MCF 10A (cell line): ENCODE measurements around the gene IL10. TPM values are rescaled to one million over a fixed set of nuclear protein-coding genes. Genes with fewer than 3 reads are reported as not detected.
A peak's percentile ranks its signal among the peaks of the same experiment; 100 is the strongest.

Source experiments
- BruUV-seq: library from RNA; stranded (reverse); fragments of 400-500 nt; replicated peaks from 2 replicates; lab custom pipeline; 2021; lab: Mats Ljungman, UMichigan
- CTCF ChIA-PET: fragments of 300-600 bp; sonication (Branson Sonifier 250); formaldehyde crosslinking; extraction: SDS; loops from one replicate; lab custom pipeline; 2021; ENCODE audit warnings: antibody characterized with exemption, inconsistent platforms; lab: Yijun Ruan, JAX
- POLR2A ChIA-PET: fragments of 300-600, 350-650 bp; sonication (Branson Sonifier 250); formaldehyde crosslinking; extraction: SDS; loops from one replicate; lab custom pipeline; 2020; ENCODE audit warnings: antibody characterized with exemption, inconsistent platforms; lab: Yijun Ruan, JAX
- DNase-seq: peaks from one replicate; pipeline ENCODE4 v3.0.0-alpha.2; 2018; ENCODE audit not compliant: unreplicated experiment
- H3K27ac Mint-ChIP-seq: one replicate; pipeline ENCODE4 v1.8.0; 2022; ENCODE audit warnings: mild to moderate bottlenecking, low read depth, mixed read lengths; ENCODE audit not compliant: unreplicated experiment
- H3K27me3 Mint-ChIP-seq: one replicate; pipeline ENCODE4 v1.8.0; 2022; ENCODE audit warnings: mixed read lengths; ENCODE audit not compliant: insufficient read depth, unreplicated experiment
- H3K36me3 Mint-ChIP-seq: one replicate; pipeline ENCODE4 v1.8.0; 2022; ENCODE audit warnings: mild to moderate bottlenecking, moderate library complexity, mixed read lengths; ENCODE audit not compliant: insufficient read depth, unreplicated experiment
- H3K4me1 Mint-ChIP-seq: one replicate; pipeline ENCODE4 v1.8.0; 2022; ENCODE audit warnings: mixed read lengths; ENCODE audit not compliant: insufficient read depth, unreplicated experiment
- H3K4me3 Mint-ChIP-seq: one replicate; pipeline ENCODE4 v1.8.0; 2022; ENCODE audit warnings: mild to moderate bottlenecking, moderate library complexity, mixed read lengths; ENCODE audit not compliant: unreplicated experiment
- H3K9me3 Mint-ChIP-seq: one replicate; pipeline ENCODE4 v1.8.0; 2022; ENCODE audit warnings: mixed read lengths; ENCODE audit not compliant: unreplicated experiment
- intact Hi-C: fragments of 100-400 bp; cut with micrococcal nuclease; formaldehyde crosslinking; loops from 2 replicates; pipeline ENCODE4 v1.14.1; 2022
- total RNA-seq: library from RNA; stranded (reverse); gene quantifications from 2 replicates; pipeline ENCODE4 v1.2.3, GENCODE V29; 2022
- TF ChIP-seq, protein P1 (sequence below): fragments of 200-600 bp; IDR thresholded peaks from one replicate; pipeline ENCODE4 v1.8.0; 2022; ENCODE audit warnings: antibody characterized with exemption, mild to moderate bottlenecking; ENCODE audit not compliant: unreplicated experiment

Gene IL10
- total RNA-seq, 1 experiment from 2014 or later, result not detected

DNA sequence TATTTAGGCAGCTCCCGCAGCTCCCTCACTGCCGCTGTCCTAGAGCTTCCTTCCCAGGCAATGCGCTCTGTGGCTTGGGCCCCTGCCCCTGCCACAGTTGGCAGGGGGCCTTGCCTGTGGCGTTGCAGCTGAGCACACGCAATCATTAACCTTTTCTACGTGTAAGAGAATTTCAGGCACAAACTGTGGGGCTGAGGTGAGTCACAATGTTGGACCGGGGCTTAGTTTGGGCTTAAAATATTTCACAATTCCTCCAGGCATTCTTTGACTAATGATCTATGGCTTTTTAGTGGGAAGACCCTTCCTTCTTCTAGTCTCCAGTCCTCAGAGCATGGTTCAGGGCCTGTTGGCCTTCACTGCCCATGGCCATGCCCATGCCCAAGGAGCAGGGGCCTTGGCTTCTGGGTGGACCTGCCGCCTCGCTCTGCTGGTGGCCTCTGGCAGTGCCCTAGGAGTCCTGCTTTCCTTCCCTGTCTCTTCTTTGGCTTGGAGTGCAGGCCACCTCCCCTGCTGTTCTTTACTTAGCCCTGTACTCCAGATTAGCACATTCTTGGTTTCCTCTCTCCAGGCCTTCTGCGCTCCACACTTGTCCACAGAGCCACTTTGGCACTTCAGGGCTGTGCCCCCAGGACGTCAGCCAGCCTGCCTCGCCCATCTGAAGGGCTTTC lies 48.4 kb downstream of the IL10 start:
- H3K27ac Mint-ChIP-seq, result peak overlapping the region; percentile 63
- peak overlapping the region; percentile 49 for H3K4me3 Mint-ChIP-seq
- H3K4me1 Mint-ChIP-seq, result peaks cover 57% of the 10 kb centered on the region
- BruUV-seq, result no TSS peak
- no peaks in the 10 kb centered on the region for H3K9me3 Mint-ChIP-seq
- no peaks in the 10 kb centered on the region for H3K27me3 Mint-ChIP-seq
- intact Hi-C loops, result loop anchor here (2.0 kb wide), 1 partner anchor 89 kb away; the partner anchor contains the start of gene DYRK3
- ChIA-PET CTCF (interaction anchor here (0.5 to 7.0 kb wide), 32 partner anchors 10 to 318 kb away, joined by 3 to 158 read pairs (median 7); partner anchors contain the start of genes DYRK3 and IL20), POLR2A (interaction anchor here (0.6 to 8.2 kb wide), 16 partner anchors 10 to 258 kb away, joined by 3 to 54 read pairs (median 4); partner anchors contain the start of genes DYRK3 and IL24)
- peak; percentile 99 for DNase-seq
- H3K36me3 Mint-ChIP-seq, result no peaks in the 10 kb centered on the region
- TF ChIP-seq, protein P1, sequence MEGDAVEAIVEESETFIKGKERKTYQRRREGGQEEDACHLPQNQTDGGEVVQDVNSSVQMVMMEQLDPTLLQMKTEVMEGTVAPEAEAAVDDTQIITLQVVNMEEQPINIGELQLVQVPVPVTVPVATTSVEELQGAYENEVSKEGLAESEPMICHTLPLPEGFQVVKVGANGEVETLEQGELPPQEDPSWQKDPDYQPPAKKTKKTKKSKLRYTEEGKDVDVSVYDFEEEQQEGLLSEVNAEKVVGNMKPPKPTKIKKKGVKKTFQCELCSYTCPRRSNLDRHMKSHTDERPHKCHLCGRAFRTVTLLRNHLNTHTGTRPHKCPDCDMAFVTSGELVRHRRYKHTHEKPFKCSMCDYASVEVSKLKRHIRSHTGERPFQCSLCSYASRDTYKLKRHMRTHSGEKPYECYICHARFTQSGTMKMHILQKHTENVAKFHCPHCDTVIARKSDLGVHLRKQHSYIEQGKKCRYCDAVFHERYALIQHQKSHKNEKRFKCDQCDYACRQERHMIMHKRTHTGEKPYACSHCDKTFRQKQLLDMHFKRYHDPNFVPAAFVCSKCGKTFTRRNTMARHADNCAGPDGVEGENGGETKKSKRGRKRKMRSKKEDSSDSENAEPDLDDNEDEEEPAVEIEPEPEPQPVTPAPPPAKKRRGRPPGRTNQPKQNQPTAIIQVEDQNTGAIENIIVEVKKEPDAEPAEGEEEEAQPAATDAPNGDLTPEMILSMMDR, result no peak

DNA sequence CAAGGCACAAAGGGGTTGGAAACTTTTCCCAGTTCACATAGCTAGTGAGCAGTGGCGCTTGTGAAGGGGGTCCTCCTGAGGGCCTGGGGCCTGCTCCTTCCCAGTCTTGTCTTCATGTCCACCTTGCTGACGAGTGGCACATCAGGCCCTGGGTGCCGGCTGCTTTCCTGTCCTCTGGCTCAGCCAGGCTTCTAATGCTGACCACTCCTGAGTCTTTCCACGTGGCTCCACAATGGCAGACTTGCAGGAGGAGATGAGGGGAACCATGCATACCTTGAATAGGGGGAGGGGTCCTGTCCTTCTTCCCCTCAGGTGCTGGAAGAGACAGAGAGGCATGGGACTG lies 48.9 kb downstream of the IL10 start:
- TF ChIP-seq, protein P1, result no peak
- H3K4me3 Mint-ChIP-seq, result peak overlapping the region; percentile 49
- no peaks in the 10 kb centered on the region for H3K9me3 Mint-ChIP-seq
- BruUV-seq, result no TSS peak
- CTCF ChIA-PET, result interaction anchor here (0.5 to 7.0 kb wide), 17 partner anchors 10 to 259 kb away, joined by 3 to 158 read pairs (median 9); partner anchors contain the start of genes DYRK3 and IL20
- peaks cover 57% of the 10 kb centered on the region for H3K4me1 Mint-ChIP-seq
- DNase-seq, result no peak
- H3K27ac Mint-ChIP-seq, result peak overlapping the region; percentile 63
- H3K36me3 Mint-ChIP-seq, result no peaks in the 10 kb centered on the region
- intact Hi-C loops, result no loop called here
- POLR2A ChIA-PET, result interaction anchor here (0.6 to 8.2 kb wide), 18 partner anchors 10 to 258 kb away, joined by 3 to 54 read pairs (median 4); partner anchors contain the start of genes DYRK3, EIF2D and IL24
- no peaks in the 10 kb centered on the region for H3K27me3 Mint-ChIP-seq

DNA sequence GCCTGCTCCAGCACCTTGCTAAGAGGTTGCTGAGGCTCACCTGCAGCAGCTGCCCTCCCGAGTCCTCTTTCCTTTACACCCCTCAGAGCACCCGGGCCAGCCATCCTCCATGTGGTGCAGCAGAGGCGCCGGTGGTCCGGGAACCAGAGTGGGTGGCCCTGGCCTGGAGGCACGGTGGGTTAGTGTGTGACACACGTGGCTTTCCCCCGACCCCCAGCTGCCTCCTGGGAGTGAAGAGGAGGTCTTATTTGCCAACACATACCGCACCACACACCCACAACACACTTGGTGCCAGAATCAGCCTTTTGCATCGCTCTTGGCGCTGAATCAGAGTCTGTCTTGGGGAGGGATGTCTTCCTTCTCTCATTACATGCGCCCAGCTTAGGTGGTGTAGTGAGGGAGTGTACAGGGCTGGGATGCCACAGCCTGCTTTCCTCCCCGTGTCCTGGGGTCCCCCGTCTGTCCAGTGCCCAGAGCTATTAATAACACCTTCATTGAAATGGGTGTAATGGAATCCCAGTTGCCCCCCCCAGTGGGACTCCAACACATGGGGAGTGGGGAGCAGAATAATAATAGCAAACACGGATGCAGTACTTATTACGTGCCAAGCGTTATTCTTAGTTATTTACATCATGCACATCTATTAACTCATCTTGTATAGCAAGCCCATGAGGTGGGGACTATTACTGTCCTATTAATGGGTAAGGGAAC lies 49.4 kb downstream of the IL10 start:
- Mint-ChIP-seq H3K9me3 (no peaks in the 10 kb centered on the region), H3K36me3 (no peaks in the 10 kb centered on the region), H3K27me3 (no peaks in the 10 kb centered on the region), H3K4me1 (peaks cover 58% of the 10 kb centered on the region), H3K4me3 (peak overlapping the region; percentile 49), H3K27ac (peak overlapping the region; percentile 63)
- intact Hi-C loops, result no loop called here
- CTCF ChIA-PET, result interaction anchor here (0.5 to 7.0 kb wide), 23 partner anchors 9 to 281 kb away, joined by 3 to 158 read pairs (median 4); partner anchors contain the start of genes DYRK3 and IL20
- POLR2A ChIA-PET, result interaction anchor here (0.5 to 8.2 kb wide), 20 partner anchors 9 to 259 kb away, joined by 3 to 54 read pairs (median 4); partner anchors contain the start of genes DYRK3, EIF2D and IL24
- TF ChIP-seq, protein P1, result no peak
- DNase-seq, result peak; percentile 93
- BruUV-seq, result no TSS peak
